Ovary (tissue), 9 donors: Measurements from ENCODE around the gene DCTN2. TPM values are rescaled to one million over a fixed set of nuclear protein-coding genes. Genes with fewer than 3 reads are reported as not detected.

ENCODE experiments used
- DNase-seq, 5 donors: peaks; one replicate each; pipeline ENCODE4 v3.0.0-alpha.2; 2019 to 2020
- H3K27ac ChIP-seq, 2 donors: fragments of 200-600 bp; one replicate each; pipeline versions ENCODE4 v1.5.1 to v1.8.0; 2019 to 2022
- H3K27me3 ChIP-seq: fragments of 200-600 bp; one replicate; pipeline ENCODE4 v1.8.0; 2022
- H3K36me3 ChIP-seq: fragments of 200-600 bp; sonication (generic); one replicate; pipeline ENCODE4 v1.5.1; 2019
- H3K4me1 ChIP-seq: one replicate; pipeline ENCODE4 v1.8.1; 2013; ENCODE audit warnings: mild to moderate bottlenecking, moderate library complexity; ENCODE audit not compliant: insufficient read depth
- H3K4me3 ChIP-seq: fragments of 200-600 bp; sonication (generic); one replicate; pipeline ENCODE4 v1.5.1; 2017
- H3K9me3 ChIP-seq, 2 donors: fragments of 200-600 bp in 1 of 2; sonication (generic) in 1 of 2; one replicate each; pipeline versions ENCODE4 v1.5.1 to v1.8.1; 2013 to 2019; ENCODE audit warnings: mild to moderate bottlenecking in 1 of 2, moderate library complexity in 1 of 2
- CTCF ChIP-seq, 3 donors: fragments of 450-650 bp in 2 of 3; fragments of 200-600 bp in 1 of 3; IDR thresholded peaks; one replicate each; pipeline versions ENCODE4 v1.5.1 to v1.8.0; 2016 to 2022; ENCODE audit warnings: antibody characterized with exemption in 3 of 3, mild to moderate bottlenecking in 1 of 3
- EP300 ChIP-seq: sonication (generic); formaldehyde crosslinking; IDR thresholded peaks from one replicate; pipeline ENCODE4 v1.6.1; 2017; ENCODE audit warnings: antibody characterized with exemption
- POLR2A ChIP-seq: fragments of 450-650 bp; IDR thresholded peaks from one replicate; pipeline ENCODE4 v1.6.1; 2017; ENCODE audit warnings: antibody characterized with exemption, mild to moderate bottlenecking, moderate library complexity
- WGBS, 3 donors: extraction: QIAGEN DNeasy Blood & Tissue Kit in 1 of 3; methylation state at CpG; one replicate each; pipeline versions ENCODE4 v1.1.5 to v1.1.7; 2013 to 2017; 5-methylcytosine and 5-hydroxymethylcytosine counted together
- intact Hi-C, 4 donors: fragments of 100-400 bp; cut with DNase I; formaldehyde crosslinking; loops; one replicate each; pipeline versions ENCODE4 v1.11.0 to v1.15.1; 2022 to 2023
- polyA plus RNA-seq, 2 donors: library from polyadenylated mRNA; stranded (reverse); fragments of 200-250 nt in 1 of 2; fragments of 350-450 nt in 1 of 2; fragmentation: Illumina TruSeq in 1 of 2; extraction: RNeasy Lipid Tissue Mini Kit (QIAGEN cat#74804) in 1 of 2; gene quantifications; one replicate each; pipeline ENCODE4 v1.2.3, GENCODE V29; 2013 to 2014
- total RNA-seq, 7 donors: library from RNA; depleted of rRNA in 2 of 7; stranded (reverse); fragments of >200 nt in 2 of 7; fragmentation: NEBNext Ultra II Directional in 3 of 7; extraction: Animal tissue kit (Norgen Biotek cat#: 25700) in 3 of 7; gene quantifications; one replicate each; pipeline versions ENCODE4 v1.1.0 to v1.2.4, GENCODE V29; 2016 to 2023
- donor health status: DM: no; HTN: no; CAD: no; lungs with moderate emphysema.
- donor health status: DM: no; HTN: no; CAD: no.
- donor health status: Bipolar disorder and iron deficiency.
- donor health status: DM: yes; HTN: yes; CAD: no.
- donor health status: DM: no; HTN: no; CAD: no.
- donor health status: DM: yes; HTN: yes; CAD: no.

The DCTN2 gene
- total and polyA plus RNA-seq, 9 donors, result 70.7 to 226 (median 98.0) TPM

GRCh38 chr12:57541001-57541400 is 6.0 kb downstream of the DCTN2 start:
- intact Hi-C loops, result no loop called here
- 37 to 43% (median 40%) methylated on average over 2 of the region's 2 CpGs for WGBS, 3 donors
- Histone ChIP-seq H3K4me3 (no peak overlapping the region), H3K27me3 (no peaks in the 10 kb centered on the region), H3K36me3 (no peaks in the 10 kb centered on the region), H3K27ac (no peak overlapping the region), H3K9me3 (no peaks in the 10 kb centered on the region), H3K4me1 (peaks cover 2% of the 10 kb centered on the region)
- TF ChIP-seq EP300 (no peak), POLR2A (no peak), CTCF (IDR thresholded peaks at IDR 0.05) (no peak)
- no peak for DNase-seq

GRCh38 chr12:57539134-57539768 is 7.7 kb downstream of the DCTN2 start:
- no peaks in the 10 kb centered on the region for H3K36me3 ChIP-seq
- no peak overlapping the region for H3K4me3 ChIP-seq
- no peaks in the 10 kb centered on the region for H3K27me3 ChIP-seq
- TF ChIP-seq POLR2A (no peak), CTCF (IDR thresholded peaks at IDR 0.05) (no peak), EP300 (no peak)
- H3K9me3 ChIP-seq, result no peaks in the 10 kb centered on the region
- no peak overlapping the region for H3K27ac ChIP-seq
- DNase-seq, result no peak
- 79 to 87% (median 82%) methylated on average over 5 of the region's 5 CpGs for WGBS, 3 donors
- no peaks in the 10 kb centered on the region for H3K4me1 ChIP-seq
- intact Hi-C loops, result no loop called here

- no peaks in the 10 kb centered on the region for H3K4me1 ChIP-seq
- TF ChIP-seq CTCF (IDR thresholded peaks at IDR 0.05), result no peak
- H3K27ac ChIP-seq, result no peak overlapping the region
- no peak for DNase-seq
- WGBS, 3 donors, result 89 to 96% (median 94%) methylated on average over 1 of the region's 1 CpG
- H3K36me3 ChIP-seq, result no peaks in the 10 kb centered on the region
- intact Hi-C loops, result no loop called here
- no peak overlapping the region for H3K4me3 ChIP-seq
- no peaks in the 10 kb centered on the region for H3K9me3 ChIP-seq
- no peaks in the 10 kb centered on the region for H3K27me3 ChIP-seq
Observed at GRCh38 chr12:57536597-57536942, 10.4 kb downstream of the DCTN2 start.

- DNase-seq, result no peak
- H3K4me3 ChIP-seq, result no peak overlapping the region
- TF ChIP-seq CTCF (IDR thresholded peaks at IDR 0.05) (no peak), POLR2A (no peak), EP300 (no peak)
- H3K4me1 ChIP-seq, result no peaks in the 10 kb centered on the region
- no peaks in the 10 kb centered on the region for H3K36me3 ChIP-seq
- H3K27me3 ChIP-seq, result no peaks in the 10 kb centered on the region
- H3K9me3 ChIP-seq, result no peaks in the 10 kb centered on the region
- WGBS, 3 donors, result 72 to 85% (median 80%) methylated on average over 6 of the region's 6 CpGs
- H3K27ac ChIP-seq, result no peak overlapping the region
- intact Hi-C loops, result no loop called here
Observed at GRCh38 chr12:57535764-57536596, 11.0 kb downstream of the DCTN2 start.
